ENCODE results near the gene ADGRG1. TPM values are rescaled to one million over a fixed set of nuclear protein-coding genes. Genes with fewer than 3 reads are reported as not detected.

Gene ADGRG1
- total RNA-seq, 1 experiment from 2014 or later = 10.2 TPM

GRCh38 chr16:57628783-57629293, 408 bp downstream of the ADGRG1 start:
- peaks cover 34% of the 10 kb centered on the region for H3K4me1 Mint-ChIP-seq (ENCODE audit: insufficient read depth, unreplicated experiment)

GRCh38 chr16:57629516-57630406, 1.3 kb downstream of the ADGRG1 start:
- DNase-seq (ENCODE audit: unreplicated experiment) = no peak
- H3K4me3 Mint-ChIP-seq (ENCODE audit: unreplicated experiment) = no peak overlapping the region
- no TSS peak for BruUV-seq (replicated peaks)
- H3K4me1 Mint-ChIP-seq (ENCODE audit: insufficient read depth, unreplicated experiment) = peaks cover 29% of the 10 kb centered on the region
- H3K9me3 Mint-ChIP-seq (ENCODE audit: unreplicated experiment) = no peaks in the 10 kb centered on the region
- no peaks in the 10 kb centered on the region for H3K27me3 Mint-ChIP-seq (ENCODE audit: insufficient read depth, unreplicated experiment)
- POLR2A ChIA-PET = interaction anchor here (1.3 kb wide), 1 partner anchor 8 kb away, joined by 4 read pairs; no protein-coding TSS in a partner anchor
- intact Hi-C loops (cut with micrococcal nuclease) = no loop called here
- no peak overlapping the region for H3K27ac Mint-ChIP-seq (ENCODE audit: low read depth, unreplicated experiment)
- CTCF ChIA-PET = interaction anchor here (1.5 to 1.9 kb wide), 2 partner anchors 19 to 38 kb away, joined by 3 to 12 read pairs; no protein-coding TSS in a partner anchor
- TF ChIP-seq CTCF (IDR thresholded peaks at IDR 0.05; ENCODE audit: unreplicated experiment) = no peak
- peaks cover 7% of the 10 kb centered on the region for H3K36me3 Mint-ChIP-seq (ENCODE audit: insufficient read depth, unreplicated experiment)

More at GRCh38 chr16:57628783-57629293, 408 bp downstream of the ADGRG1 start:
- CTCF ChIA-PET = interaction anchor here (0.6 to 2.5 kb wide), 4 partner anchors 12 to 29 kb away, joined by 3 to 13 read pairs (median 6); no protein-coding TSS in a partner anchor
- Mint-ChIP-seq H3K36me3 (ENCODE audit: insufficient read depth, unreplicated experiment) (peaks cover 7% of the 10 kb centered on the region), H3K27ac (ENCODE audit: low read depth, unreplicated experiment) (no peak overlapping the region), H3K9me3 (ENCODE audit: unreplicated experiment) (no peaks in the 10 kb centered on the region), H3K4me3 (ENCODE audit: unreplicated experiment) (no peak overlapping the region), H3K27me3 (ENCODE audit: insufficient read depth, unreplicated experiment) (no peaks in the 10 kb centered on the region)
- no TSS peak for BruUV-seq (replicated peaks)
- POLR2A ChIA-PET = interaction anchor here (0.7 to 0.9 kb wide), 3 partner anchors 9 to 38 kb away, joined by 4 to 6 read pairs (median 4); no protein-coding TSS in a partner anchor
- DNase-seq (ENCODE audit: unreplicated experiment) = no peak
- intact Hi-C loops (cut with micrococcal nuclease) = loop anchor here (1.0 kb wide), 1 partner anchor 38 kb away; no protein-coding TSS in a partner anchor
- TF ChIP-seq CTCF (IDR thresholded peaks at IDR 0.05; ENCODE audit: unreplicated experiment) = no peak

- Mint-ChIP-seq H3K27ac (ENCODE audit: low read depth, unreplicated experiment) (no peak overlapping the region), H3K4me3 (ENCODE audit: unreplicated experiment) (no peak overlapping the region), H3K36me3 (ENCODE audit: insufficient read depth, unreplicated experiment) (peaks cover 7% of the 10 kb centered on the region), H3K9me3 (ENCODE audit: unreplicated experiment) (no peaks in the 10 kb centered on the region), H3K27me3 (ENCODE audit: insufficient read depth, unreplicated experiment) (no peaks in the 10 kb centered on the region), H3K4me1 (ENCODE audit: insufficient read depth, unreplicated experiment) (peaks cover 24% of the 10 kb centered on the region)
- POLR2A ChIA-PET = interaction anchor here (1.3 kb wide), 1 partner anchor 8 kb away, joined by 4 read pairs; no protein-coding TSS in a partner anchor
- BruUV-seq (replicated peaks) = no TSS peak
- TF ChIP-seq CTCF (IDR thresholded peaks at IDR 0.05; ENCODE audit: unreplicated experiment) = no peak
- intact Hi-C loops (cut with micrococcal nuclease) = no loop called here
- CTCF ChIA-PET = interaction anchor here (1.5 to 1.9 kb wide), 2 partner anchors 18 to 39 kb away, joined by 3 to 12 read pairs; no protein-coding TSS in a partner anchor
- DNase-seq (ENCODE audit: unreplicated experiment) = no peak
Observed at GRCh38 chr16:57630407-57630797, 2.0 kb downstream of the ADGRG1 start.
